Activated T-cell treated with anti-CD3 and anti-CD28 coated beads for 24 hours (primary cell): ENCODE measurements around the gene PTS.

Experiments used
- DNase-seq: peaks from one replicate; pipeline ENCODE4 v3.0.0-alpha.2; 2020; ENCODE audit warnings: low read depth

PTS gene

GRCh38 chr11:112222303-112222702, 3.9 kb upstream of the PTS start:
- no peak for DNase-seq

GRCh38 chr11:112223121-112223520, 3.1 kb upstream of the PTS start:
- no peak for DNase-seq

- DNase-seq = no peak
These were observed 2.3 kb upstream of the PTS start for GRCh38 chr11:112223754-112224532.

GRCh38 chr11:112225753-112226061, 521 bp upstream of the PTS start:
- no peak for DNase-seq

GRCh38 chr11:112226831-112227401, 688 bp downstream of the PTS start:
- no peak for DNase-seq

GRCh38 chr11:112227471-112227870, 1.2 kb downstream of the PTS start:
- DNase-seq = no peak

GRCh38 chr11:112228706-112229105, 2.5 kb downstream of the PTS start:
- DNase-seq = no peak

- no peak for DNase-seq
These were observed 2.9 kb downstream of the PTS start for GRCh38 chr11:112229159-112229558.

- no peak for DNase-seq
These were observed 3.7 kb downstream of the PTS start for GRCh38 chr11:112229746-112230433.

- DNase-seq = no peak
These were observed 5.7 kb downstream of the PTS start for GRCh38 chr11:112231952-112232351.

GRCh38 chr11:112235750-112236390, 9.6 kb downstream of the PTS start:
- no peak for DNase-seq

- no peak for DNase-seq
These were observed 11.2 kb downstream of the PTS start for GRCh38 chr11:112237451-112237850.

GRCh38 chr11:112238041-112238440, 11.8 kb downstream of the PTS start:
- DNase-seq = no peak

- DNase-seq = no peak
These were observed 15.3 kb downstream of the PTS start for GRCh38 chr11:112241486-112241885.

- DNase-seq = no peak
These were observed 21.0 kb downstream of the PTS start for GRCh38 chr11:112247201-112247600.

- no peak for DNase-seq
These were observed 22.0 kb downstream of the PTS start for GRCh38 chr11:112248201-112248600.

GRCh38 chr11:112249871-112250610, 23.8 kb downstream of the PTS start:
- DNase-seq = no peak

GRCh38 chr11:112253605-112254242, 27.5 kb downstream of the PTS start:
- no peak for DNase-seq

GRCh38 chr11:112255067-112255720, 29.0 kb downstream of the PTS start:
- no peak for DNase-seq

GRCh38 chr11:112260490-112260889, 34.3 kb downstream of the PTS start, which contains the start of gene PLET1:
PLET1 (minus strand) TSS chr11:112260860; CDS start chr11:112260589, 271 bp downstream.
- DNase-seq = no peak
